ENCODE measurements around the gene SPPL2B. TPM values are rescaled to one million over a fixed set of nuclear protein-coding genes. Genes with fewer than 3 reads are reported as not detected.

Gene SPPL2B
- total RNA-seq, 1 donor from 2014 or later: 77.0 TPM

DNA sequence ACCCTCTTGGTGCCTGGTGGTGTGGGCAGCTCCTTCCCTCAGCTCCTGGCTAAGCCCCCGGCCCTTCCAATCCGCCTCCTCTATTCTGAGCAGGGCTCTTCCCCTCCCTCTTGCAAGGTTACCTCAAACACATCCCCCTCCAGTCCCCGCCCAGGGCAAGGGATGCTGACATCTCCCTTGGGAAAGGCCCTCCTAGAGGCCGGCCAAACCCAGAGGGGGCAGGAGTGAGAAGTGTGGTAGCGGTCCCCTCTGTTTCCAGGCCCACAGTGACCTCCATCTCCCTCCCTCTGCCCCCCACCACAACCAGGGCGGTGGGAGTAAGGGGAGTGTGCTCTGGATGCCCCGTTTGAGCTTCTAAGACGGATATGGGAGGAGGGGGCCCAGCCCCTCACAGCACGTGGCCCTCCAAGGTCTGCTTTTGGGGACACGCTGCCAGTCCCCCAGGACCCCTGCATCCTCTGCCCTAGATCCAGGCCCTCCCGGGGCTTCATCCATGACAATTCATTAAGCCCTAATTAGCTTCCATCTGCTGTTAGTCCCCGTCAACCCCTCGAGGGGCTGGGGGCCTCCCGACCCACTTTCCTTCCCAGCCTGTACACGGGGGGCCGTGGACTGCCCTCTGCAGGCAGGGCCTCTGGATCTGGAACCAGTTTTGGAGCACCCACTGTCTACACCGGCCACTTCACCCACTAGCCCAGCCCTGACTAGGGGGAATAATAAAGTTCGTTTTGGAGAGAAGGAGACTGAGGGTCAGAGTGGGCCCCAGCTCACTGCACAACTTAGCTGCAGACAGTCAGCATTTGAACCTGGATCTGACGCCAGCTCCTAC lies 22.8 kb upstream of the SPPL2B start:
- no peak overlapping the region for H3K27ac Mint-ChIP-seq (ENCODE audit: unreplicated experiment)
- TF ChIP-seq, protein P1, sequence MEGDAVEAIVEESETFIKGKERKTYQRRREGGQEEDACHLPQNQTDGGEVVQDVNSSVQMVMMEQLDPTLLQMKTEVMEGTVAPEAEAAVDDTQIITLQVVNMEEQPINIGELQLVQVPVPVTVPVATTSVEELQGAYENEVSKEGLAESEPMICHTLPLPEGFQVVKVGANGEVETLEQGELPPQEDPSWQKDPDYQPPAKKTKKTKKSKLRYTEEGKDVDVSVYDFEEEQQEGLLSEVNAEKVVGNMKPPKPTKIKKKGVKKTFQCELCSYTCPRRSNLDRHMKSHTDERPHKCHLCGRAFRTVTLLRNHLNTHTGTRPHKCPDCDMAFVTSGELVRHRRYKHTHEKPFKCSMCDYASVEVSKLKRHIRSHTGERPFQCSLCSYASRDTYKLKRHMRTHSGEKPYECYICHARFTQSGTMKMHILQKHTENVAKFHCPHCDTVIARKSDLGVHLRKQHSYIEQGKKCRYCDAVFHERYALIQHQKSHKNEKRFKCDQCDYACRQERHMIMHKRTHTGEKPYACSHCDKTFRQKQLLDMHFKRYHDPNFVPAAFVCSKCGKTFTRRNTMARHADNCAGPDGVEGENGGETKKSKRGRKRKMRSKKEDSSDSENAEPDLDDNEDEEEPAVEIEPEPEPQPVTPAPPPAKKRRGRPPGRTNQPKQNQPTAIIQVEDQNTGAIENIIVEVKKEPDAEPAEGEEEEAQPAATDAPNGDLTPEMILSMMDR (IDR thresholded peaks at IDR 0.05): no peak
- H3K4me1 Mint-ChIP-seq (ENCODE audit: unreplicated experiment): peaks cover 19% of the 10 kb centered on the region
- H3K36me3 Mint-ChIP-seq (ENCODE audit: unreplicated experiment): no peaks in the 10 kb centered on the region
- H3K27me3 Mint-ChIP-seq (ENCODE audit: unreplicated experiment): peaks cover 9% of the 10 kb centered on the region
- DNase-seq (ENCODE audit: extremely low spot score, unreplicated experiment): no peak
- no peak overlapping the region for H3K4me3 Mint-ChIP-seq (ENCODE audit: unreplicated experiment)
- H3K9me3 Mint-ChIP-seq (ENCODE audit: unreplicated experiment): no peaks in the 10 kb centered on the region

- Mint-ChIP-seq H3K36me3 (ENCODE audit: unreplicated experiment) (no peaks in the 10 kb centered on the region), H3K4me3 (ENCODE audit: unreplicated experiment) (no peak overlapping the region), H3K4me1 (ENCODE audit: unreplicated experiment) (peaks cover 19% of the 10 kb centered on the region), H3K27ac (ENCODE audit: unreplicated experiment) (no peak overlapping the region), H3K27me3 (ENCODE audit: unreplicated experiment) (peaks cover 9% of the 10 kb centered on the region), H3K9me3 (ENCODE audit: unreplicated experiment) (no peaks in the 10 kb centered on the region)
- TF ChIP-seq, protein P1 (IDR thresholded peaks at IDR 0.05): no peak
- DNase-seq (ENCODE audit: extremely low spot score, unreplicated experiment): no peak
Observed at GRCh38 chr19:2306281-2306806, 22.1 kb upstream of the SPPL2B start.

GRCh38 chr19:2306971-2307370 lies 21.5 kb upstream of the SPPL2B start:
- Mint-ChIP-seq H3K9me3 (ENCODE audit: unreplicated experiment) (no peaks in the 10 kb centered on the region), H3K4me1 (ENCODE audit: unreplicated experiment) (peaks cover 19% of the 10 kb centered on the region), H3K4me3 (ENCODE audit: unreplicated experiment) (no peak overlapping the region), H3K36me3 (ENCODE audit: unreplicated experiment) (no peaks in the 10 kb centered on the region), H3K27me3 (ENCODE audit: unreplicated experiment) (peaks cover 9% of the 10 kb centered on the region), H3K27ac (ENCODE audit: unreplicated experiment) (no peak overlapping the region)
- no peak for DNase-seq (ENCODE audit: extremely low spot score, unreplicated experiment)
- TF ChIP-seq, protein P1 (IDR thresholded peaks at IDR 0.05): no peak

GRCh38 chr19:2307518-2308012 lies 20.9 kb upstream of the SPPL2B start:
- no peak overlapping the region for H3K27ac Mint-ChIP-seq (ENCODE audit: unreplicated experiment)
- no peaks in the 10 kb centered on the region for H3K36me3 Mint-ChIP-seq (ENCODE audit: unreplicated experiment)
- TF ChIP-seq, protein P1 (IDR thresholded peaks at IDR 0.05): no peak
- H3K4me3 Mint-ChIP-seq (ENCODE audit: unreplicated experiment): no peak overlapping the region
- H3K9me3 Mint-ChIP-seq (ENCODE audit: unreplicated experiment): no peaks in the 10 kb centered on the region
- peaks cover 19% of the 10 kb centered on the region for H3K4me1 Mint-ChIP-seq (ENCODE audit: unreplicated experiment)
- DNase-seq (ENCODE audit: extremely low spot score, unreplicated experiment): no peak
- H3K27me3 Mint-ChIP-seq (ENCODE audit: unreplicated experiment): peaks cover 9% of the 10 kb centered on the region

- Mint-ChIP-seq H3K27me3 (ENCODE audit: unreplicated experiment) (peaks cover 7% of the 10 kb centered on the region), H3K4me3 (ENCODE audit: unreplicated experiment) (peak within 1 kb of the TSS; percentile 66), H3K36me3 (ENCODE audit: unreplicated experiment) (no peaks in the 10 kb centered on the region), H3K9me3 (ENCODE audit: unreplicated experiment) (no peaks in the 10 kb centered on the region), H3K27ac (ENCODE audit: unreplicated experiment) (peak within 1 kb of the TSS; percentile 34), H3K4me1 (ENCODE audit: unreplicated experiment) (peaks cover 19% of the 10 kb centered on the region)
- no peak for DNase-seq (ENCODE audit: extremely low spot score, unreplicated experiment)
- TF ChIP-seq, protein P1 (IDR thresholded peaks at IDR 0.05): no peak
Observed at GRCh38 chr19:2308114-2308556, 20.3 kb upstream of the SPPL2B start, which contains the start of gene LINGO3. LINGO3 (minus strand) TSS chr19:2308154; CDS start chr19:2291776, 16,378 bp downstream.

Data from osteocyte (in vitro differentiated cells).